ENCODE data around the gene PER1.

The PER1 gene

DNA sequence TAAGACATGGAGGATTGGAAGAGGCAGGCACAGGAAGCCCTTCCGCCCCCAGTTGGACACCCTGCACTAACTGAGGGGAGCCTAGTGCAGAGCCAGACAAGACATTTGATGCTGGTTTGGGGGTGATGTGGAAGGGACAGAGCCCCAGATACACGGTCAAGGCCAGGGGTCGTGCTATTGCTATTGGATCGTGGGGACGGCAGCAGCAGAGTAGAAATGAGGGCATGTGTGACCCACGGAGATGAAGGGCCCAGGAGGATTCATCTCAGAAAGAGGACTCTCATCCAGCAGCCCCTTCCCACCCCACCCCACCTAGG lies 12.6 kb upstream of the PER1 start:
- no peak for DNase-seq

DNA sequence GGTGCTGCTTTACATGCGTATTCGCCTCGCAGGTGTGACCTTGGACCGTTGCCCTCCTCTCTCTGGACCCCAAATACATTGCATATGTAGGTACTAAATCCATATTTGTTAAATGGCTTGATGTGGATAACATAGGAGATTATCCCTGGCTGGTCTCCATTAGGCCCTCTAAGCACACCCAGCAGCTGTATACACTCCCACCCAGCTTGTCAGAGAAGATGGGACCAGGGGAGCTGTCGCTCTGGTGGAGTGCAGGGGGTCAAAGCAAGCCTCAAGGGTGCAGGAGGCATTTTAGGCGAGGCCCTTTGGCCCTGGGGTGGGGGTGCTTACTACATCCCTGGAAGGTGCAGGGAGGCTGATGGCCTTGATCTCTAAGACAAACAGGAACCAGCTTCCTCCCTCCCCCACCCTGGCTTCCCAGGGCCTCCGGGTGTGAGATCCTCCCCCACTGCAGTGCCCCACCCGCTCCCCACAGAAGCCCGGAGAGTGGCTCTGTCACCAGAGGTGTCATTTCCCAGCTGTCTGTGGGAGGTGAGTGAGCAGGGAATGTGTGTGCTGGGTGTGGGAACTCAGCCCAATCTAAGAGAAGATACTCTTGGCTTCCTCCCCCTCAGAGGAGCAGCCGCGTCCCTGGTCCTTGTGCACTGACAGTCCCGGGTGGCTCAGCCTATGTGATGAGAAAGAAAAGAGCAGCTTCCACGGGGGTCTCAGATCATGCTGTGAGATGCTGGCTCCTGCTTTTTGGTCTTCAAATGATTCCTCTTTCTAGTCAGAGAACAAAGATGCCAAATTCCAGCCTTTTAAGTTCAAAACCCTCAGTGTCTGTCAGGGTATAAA lies 12.0 kb upstream of the PER1 start:
- peak; percentile 83 for DNase-seq

DNA sequence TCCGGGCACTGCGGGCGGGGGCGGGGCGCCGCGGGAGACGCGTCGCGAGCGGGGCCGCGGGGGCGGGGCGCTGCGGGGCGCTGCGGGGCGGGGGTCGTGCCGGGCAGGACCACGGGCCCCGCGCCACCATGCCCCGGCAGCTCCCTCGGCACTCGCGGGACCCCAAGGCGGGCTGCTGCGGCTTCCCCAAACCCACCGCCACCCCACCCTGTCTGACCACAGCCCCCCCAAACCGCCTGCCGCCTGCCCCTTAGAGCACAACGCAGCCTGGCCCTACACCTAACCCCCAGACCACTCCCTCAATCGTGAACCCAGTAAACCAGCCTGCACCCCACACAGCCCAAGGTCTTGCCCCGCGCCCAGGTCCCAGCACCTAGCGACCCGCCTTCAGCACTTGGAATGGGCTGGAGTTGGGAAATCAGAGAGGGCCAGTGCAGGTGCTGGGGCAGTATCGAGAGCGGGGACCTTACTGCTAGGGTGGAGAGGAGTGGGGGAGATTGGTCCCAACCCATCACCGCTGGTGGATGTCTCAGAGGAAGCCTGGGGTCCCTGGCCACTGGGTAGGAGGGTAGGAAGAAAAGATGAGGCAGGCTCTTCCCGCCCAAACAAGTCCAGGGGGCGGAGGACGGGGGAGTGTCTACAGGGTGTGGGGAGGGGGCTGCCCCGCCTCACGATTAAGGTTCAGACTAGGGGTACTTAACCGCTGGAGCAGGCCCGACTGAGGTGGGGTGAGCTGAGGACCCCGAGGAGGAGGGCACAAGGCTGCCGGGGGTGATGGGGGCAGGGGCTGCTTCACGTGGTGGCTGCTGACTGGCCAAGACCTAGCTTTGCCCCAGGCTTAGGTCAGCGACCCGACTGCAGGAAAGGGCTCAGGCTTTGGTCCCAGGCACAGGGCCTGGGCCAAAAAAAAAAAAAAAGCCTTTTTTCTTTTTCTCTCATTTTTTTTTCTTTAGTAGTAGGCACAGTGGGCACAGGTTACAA lies 11.1 kb upstream of the PER1 start:
- DNase-seq = no peak

DNA sequence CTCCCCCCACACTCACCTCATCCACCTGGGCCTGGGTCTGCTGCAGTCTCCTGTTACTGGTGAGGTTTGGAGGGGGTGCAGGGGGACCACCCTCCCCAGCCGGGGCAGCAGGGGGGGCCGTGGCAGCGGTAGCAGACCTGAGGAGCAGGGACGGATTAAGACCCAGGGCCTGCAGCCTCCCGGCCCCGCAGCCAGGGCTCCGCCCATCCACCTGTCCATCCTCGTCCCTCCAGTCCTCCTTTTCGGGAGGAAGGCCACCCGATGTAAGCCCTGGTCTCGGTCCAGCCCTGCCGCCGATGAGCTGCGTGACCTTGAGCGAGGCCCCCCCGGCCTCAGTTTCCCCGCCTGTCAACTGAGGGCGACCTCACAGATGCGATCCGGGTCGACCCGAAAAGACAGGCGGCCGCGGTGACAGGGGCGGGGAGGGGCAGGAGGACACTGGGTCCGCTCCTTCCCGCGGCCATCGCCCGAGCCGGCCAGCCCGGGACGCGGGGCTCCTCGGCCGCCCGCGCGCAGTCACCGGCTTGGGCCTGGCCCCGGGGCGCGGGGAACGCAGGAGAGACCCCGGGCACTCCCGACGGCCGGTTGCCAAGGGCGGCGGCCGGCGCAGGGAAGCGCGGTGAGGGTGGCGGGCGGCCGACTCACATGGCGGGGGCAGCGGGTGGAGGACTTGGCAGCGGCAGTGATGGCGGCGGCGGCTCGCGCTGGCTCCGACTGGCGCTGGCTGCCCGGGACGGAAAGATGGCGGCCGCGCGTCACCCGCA lies 10.2 kb upstream of the PER1 start, which contains the start of gene VAMP2:
VAMP2 (minus strand) TSS at position 716 of the 764 bp plus-strand sequence; CDS start at position 647, 69 bp downstream.
- DNase-seq = peak; percentile 82

DNA sequence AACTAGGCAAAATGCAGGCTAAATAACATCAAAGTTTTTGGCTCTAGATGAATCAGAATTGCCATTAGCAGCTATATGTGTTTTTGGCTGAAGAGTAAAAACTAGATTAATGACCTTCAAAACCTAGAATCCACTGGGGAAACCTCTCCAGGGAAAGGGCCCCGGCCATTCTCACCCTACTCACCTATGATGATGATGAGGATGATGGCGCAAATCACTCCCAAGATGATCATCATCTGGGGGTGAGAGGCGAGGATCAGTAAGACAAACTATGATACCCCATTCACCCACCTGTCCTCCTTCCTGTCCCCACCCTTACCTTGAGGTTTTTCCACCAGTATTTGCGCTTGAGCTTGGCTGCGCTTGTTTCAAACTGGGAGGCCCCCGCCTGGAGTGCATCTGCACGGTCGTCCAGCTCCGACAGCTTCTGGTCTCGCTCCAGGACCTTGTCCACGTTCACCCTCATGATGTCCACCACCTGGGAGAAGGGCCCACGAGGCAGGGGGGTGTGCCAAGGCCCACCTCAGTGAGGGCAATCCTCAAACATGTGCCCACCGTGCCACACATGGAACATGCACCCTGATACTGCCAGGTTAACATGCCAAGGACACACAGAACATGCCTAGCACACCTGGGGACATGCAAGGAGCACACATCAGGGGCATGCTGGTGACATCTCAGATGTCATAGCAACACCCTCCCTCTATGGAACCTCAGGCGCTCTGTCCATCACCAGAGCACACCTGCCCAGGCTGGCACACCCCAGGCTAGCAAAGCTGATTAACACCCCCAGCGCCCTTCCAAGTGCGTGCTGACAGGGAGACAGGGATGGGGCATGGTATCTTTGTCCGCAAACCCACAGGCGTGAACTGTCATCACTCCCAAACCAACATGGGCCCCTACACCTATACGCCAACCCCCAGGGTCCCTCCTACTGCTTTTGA lies 9.4 kb upstream of the PER1 start:
- no peak for DNase-seq

DNA sequence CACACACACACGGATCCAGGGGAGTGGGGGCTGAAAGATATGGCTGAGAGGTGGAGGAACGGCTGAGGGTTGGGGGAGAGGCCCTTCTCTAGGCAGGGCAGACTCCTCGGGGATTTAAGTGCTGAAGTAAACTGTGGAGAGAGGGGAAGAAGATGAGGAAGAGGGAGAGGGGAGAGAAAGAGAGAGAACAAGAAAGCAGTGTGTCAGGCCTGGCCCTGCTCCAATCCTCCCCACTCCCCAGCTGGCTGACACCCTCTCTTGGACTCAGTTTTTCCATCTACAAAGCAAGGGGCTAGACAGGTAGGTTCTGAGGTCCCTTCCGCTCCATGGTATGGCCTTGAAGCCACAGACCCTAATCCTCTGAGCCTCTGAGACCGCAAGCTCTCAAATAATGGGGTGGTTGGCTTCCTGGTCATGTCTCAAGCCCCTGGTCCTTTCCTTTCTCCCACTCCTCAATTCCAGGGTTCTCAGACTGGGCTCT lies 8.6 kb upstream of the PER1 start:
- no peak for DNase-seq

DNA sequence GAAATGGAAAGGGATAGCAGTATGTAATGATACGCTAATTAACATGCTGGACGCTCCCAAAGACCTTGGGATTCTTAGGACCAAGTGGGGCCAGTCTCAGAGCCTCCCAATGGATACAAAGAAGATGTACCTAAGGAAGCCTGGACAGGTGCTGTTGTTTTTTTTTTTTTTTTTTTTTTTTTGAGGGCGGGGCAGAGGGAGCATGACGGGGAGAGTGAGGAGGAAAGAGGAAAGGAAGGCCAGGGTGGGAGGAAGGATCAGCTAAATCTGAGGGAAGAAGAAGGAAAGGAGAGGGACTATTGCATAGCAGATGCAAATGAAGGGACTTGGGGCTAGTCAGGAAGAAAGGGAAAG lies 8.0 kb upstream of the PER1 start:
- no peak for DNase-seq

- DNase-seq = no peak
These were observed 7.4 kb upstream of the PER1 start for GRCh38 chr17:8159459-8160223.

GRCh38 chr17:8159032-8159400 lies 6.8 kb upstream of the PER1 start:
- no peak for DNase-seq

DNA sequence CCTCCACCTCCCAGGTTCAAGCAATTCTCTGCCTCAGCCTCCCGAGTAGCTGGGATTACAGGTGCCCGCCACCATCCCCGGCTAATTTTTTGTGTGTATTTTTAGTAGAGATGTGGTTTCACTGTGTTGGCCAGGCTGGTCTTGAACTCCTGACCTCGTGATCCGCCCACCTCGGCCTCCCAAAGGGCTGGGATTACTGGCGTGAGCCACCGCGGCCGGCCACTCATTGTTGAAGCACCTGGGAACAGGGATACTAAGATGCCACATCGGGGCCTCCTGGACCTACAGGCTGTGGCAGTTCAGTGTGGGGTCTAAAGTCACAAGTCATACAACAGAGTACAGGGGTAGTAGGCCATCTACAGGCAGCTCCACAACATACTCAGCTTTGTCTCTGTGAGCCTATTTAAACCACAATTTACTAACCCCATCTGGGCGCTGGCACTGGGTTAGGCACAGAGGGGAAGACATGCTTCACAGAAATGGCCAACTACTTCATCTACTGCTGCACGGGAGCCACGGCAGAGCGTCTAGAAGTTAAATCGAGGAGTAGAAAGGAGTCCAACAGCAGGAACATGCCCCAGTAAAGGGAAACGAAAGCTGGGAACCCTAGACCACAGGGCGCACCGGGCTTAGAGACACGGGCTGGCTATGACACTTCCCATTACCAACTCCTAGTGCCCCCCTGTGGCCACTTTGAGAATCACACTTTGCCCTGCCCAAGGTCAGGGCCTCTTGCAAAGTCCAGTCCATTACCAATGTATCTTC lies 6.2 kb upstream of the PER1 start:
- DNase-seq = peak; percentile 96

- peak; percentile 100 for DNase-seq
These were observed 4.2 kb upstream of the PER1 start for GRCh38 chr17:8156246-8156992.

- DNase-seq = no peak
These were observed 3.7 kb upstream of the PER1 start for GRCh38 chr17:8155996-8156245.

DNA sequence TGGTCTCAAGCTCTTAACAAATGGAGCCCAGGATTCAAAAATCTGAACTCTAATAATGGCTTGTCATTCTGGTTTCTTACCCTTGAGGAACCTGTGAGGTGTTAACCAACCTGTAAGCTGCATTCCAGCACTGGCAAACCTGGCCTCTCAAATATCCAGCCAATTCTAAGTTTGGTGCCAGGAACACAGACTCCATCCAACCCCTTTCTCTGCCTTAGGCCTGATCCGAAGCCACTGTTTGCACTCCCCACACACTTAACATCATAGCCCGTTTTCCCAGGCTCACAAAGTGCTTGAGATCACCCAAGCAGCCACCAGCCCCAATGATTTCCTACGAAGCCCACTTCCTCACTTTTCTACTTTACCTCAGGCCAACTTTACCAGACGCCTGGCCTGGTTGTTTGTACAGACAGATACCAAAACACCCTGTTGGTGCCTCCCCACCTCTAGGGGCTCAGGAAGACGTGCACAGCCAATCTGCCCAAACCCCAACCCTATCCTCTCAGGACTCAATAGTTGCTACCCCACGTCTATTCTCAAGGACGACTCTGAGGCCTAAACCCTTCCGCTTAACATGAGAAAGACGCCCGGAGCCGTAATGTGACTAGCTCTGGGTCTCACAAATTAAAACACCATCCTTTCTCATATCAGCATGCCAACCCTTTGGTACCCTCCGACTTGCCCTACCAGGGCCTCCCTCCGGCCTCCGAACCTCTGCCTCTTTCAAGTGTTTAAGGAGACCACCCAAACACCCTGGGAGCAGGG lies 3.2 kb upstream of the PER1 start:
- peak; percentile 33 for DNase-seq

- DNase-seq = no peak
These were observed 2.5 kb upstream of the PER1 start for GRCh38 chr17:8154608-8155155.

- peak; percentile 99 for DNase-seq
These were observed 1.9 kb upstream of the PER1 start for GRCh38 chr17:8153957-8154607.

DNA sequence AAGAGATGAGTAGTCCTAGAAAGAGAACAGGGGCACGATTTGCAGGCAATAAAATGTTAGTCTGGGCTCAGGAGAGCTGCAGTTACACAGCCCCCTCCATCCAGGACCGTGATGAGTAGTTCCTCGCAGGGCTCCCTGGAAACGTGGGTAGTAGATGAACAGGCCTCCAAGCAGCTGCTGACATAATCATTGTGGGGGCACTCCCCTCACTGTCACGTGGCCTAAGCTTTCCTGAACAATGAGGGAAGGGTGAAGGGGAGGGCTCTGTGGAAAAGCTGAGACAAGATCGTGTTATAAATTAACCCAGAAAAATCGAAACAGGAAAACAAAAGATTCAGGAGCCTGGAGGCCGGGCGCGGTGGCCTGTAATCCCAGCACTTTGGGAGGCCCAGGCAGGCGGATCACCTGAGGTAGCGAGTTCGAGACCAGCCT lies 1.3 kb upstream of the PER1 start:
- peak; percentile 88 for DNase-seq

DNA sequence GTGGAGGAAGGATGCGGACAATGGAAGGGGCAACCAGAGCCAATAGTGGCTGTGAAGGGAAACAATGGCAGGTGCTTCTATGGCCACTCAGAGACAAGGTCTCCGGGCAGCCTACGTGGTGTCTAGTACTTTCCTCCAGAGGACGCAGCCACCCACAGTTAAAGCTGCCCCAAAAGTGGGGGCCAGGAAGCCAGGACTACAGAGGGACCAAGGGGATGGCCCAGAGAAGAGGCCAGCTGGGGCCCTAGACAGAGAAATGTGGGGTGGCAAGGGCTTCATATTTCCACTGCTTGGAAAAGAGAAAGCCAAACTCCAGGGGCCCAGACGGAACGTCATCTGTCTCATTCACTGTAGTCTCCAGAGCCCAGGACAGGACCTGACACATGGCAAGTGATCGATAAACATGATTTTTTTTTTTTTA lies 837 bp upstream of the PER1 start:
- no peak for DNase-seq

- peak; percentile 60 for DNase-seq
These were observed 528 bp downstream of the PER1 start for GRCh38 chr17:8151641-8152111.
